Loucy (cell line): ENCODE data around the gene OLFM1.

Experiments
- H2AFZ ChIP-seq: fragments of 200-600 bp; sonication (generic); 2 replicates; pipeline ENCODE4 v1.6.0; 2016; ENCODE audit warnings: antibody characterized with exemption, mild to moderate bottlenecking, low read length, moderate library complexity
- H3F3A ChIP-seq: fragments of 200-600 bp; 2 replicates; pipeline ENCODE4 v1.6.0; 2016; ENCODE audit warnings: antibody characterized with exemption, low read depth, mild to moderate bottlenecking
- H3K27me3 ChIP-seq: fragments of 200-600 bp; sonication (generic); 2 replicates; pipeline ENCODE4 v1.6.1; 2014; ENCODE audit warnings: low read length, mild to moderate bottlenecking; ENCODE audit not compliant: insufficient read depth, poor library complexity, severe bottlenecking
- H3K36me3 ChIP-seq: fragments of 200-600 bp; sonication (generic); 2 replicates; pipeline ENCODE4 v1.6.1; 2016; ENCODE audit warnings: low read length; ENCODE audit not compliant: insufficient read depth
- H3K4me1 ChIP-seq: fragments of 200-600 bp; sonication (generic); 2 replicates; pipeline ENCODE4 v1.5.1; 2014; ENCODE audit warnings: low read length, mild to moderate bottlenecking; ENCODE audit not compliant: insufficient read depth, poor library complexity, severe bottlenecking
- H3K4me2 ChIP-seq: fragments of 200-600 bp; sonication (generic); 2 replicates; pipeline ENCODE4 v1.6.0; 2014; ENCODE audit warnings: antibody characterized with exemption, low read length, low read depth, mild to moderate bottlenecking; ENCODE audit not compliant: poor library complexity, severe bottlenecking
- H3K4me3 ChIP-seq: fragments of 200-600 bp; sonication (generic); 2 replicates; pipeline ENCODE4 v1.5.1; 2014; ENCODE audit warnings: low read length, mild to moderate bottlenecking, mixed read lengths; ENCODE audit not compliant: poor library complexity, severe bottlenecking
- H3K79me2 ChIP-seq: fragments of 200-600 bp; sonication (generic); 2 replicates; pipeline ENCODE4 v1.6.1; 2014; ENCODE audit warnings: low read length; ENCODE audit not compliant: insufficient read depth
- H3K9ac ChIP-seq: fragments of 200-600 bp; sonication (generic); 2 replicates; pipeline ENCODE4 v1.6.0; 2014; ENCODE audit warnings: mild to moderate bottlenecking, low read depth, low read length, moderate library complexity; ENCODE audit not compliant: poor library complexity, severe bottlenecking
- H3K9me2 ChIP-seq: fragments of 200-600 bp; sonication (generic); replicated peaks from 2 replicates; pipeline ENCODE4 v1.6.1; 2016; ENCODE audit warnings: low read depth, low read length, mixed read lengths
- H3K9me3 ChIP-seq: fragments of 200-600 bp; sonication (generic); 2 replicates; pipeline ENCODE4 v1.6.1; 2014; ENCODE audit warnings: mild to moderate bottlenecking, antibody characterized with exemption, low read length, low read depth; ENCODE audit not compliant: insufficient read depth
- H4K20me1 ChIP-seq: fragments of 200-600 bp; sonication (generic); 2 replicates; pipeline ENCODE4 v1.6.0; 2014; ENCODE audit warnings: antibody characterized with exemption, low read length, mild to moderate bottlenecking; ENCODE audit not compliant: insufficient read depth, poor library complexity, severe bottlenecking
- EZH2phosphoT487 ChIP-seq: fragments of 200-600 bp; IDR thresholded peaks from 2 replicates; pipeline ENCODE4 v1.6.1; 2018; ENCODE audit warnings: antibody characterized with exemption, mild to moderate bottlenecking, moderate library complexity, borderline replicate concordance
- TF ChIP-seq, protein P1 (sequence below): fragments of 200-600 bp; sonication (generic); conservative IDR thresholded peaks from 2 replicates; pipeline ENCODE4 v1.5.1; 2014; ENCODE audit warnings: mild to moderate bottlenecking, antibody characterized with exemption, low read length

OLFM1 gene

DNA sequence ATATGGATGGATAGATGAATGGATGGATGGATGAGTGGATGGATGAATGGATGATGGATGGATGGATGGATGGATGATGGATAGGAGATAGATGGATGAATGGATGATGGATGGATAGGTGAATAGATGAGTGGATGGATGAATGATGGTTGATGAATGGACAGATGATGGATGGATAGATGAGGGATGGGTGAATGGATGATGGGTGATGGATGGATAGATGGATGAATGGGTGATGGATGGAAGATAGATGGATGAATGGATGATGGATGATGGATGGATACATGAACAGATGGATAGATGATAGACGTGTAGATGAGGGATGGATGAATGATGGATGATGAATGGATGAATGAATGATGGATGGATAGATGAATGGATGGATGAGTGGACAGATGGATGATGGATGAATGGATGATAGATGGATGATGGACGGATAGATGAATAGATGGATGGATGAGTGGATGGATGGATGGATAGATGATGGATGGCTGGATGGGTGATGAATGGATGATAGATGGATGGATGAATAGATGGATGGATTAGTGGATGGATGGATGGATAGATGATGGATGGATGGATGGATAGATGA lies 53.8 kb downstream of the OLFM1 start:
- H3K9me3 ChIP-seq, result peaks cover 11% of the 10 kb centered on the region; the same call in 1 of the 2 replicates
- no peaks in the 10 kb centered on the region for H3K4me1 ChIP-seq
- no peaks in the 10 kb centered on the region for H4K20me1 ChIP-seq
- no peak overlapping the region for H3K4me3 ChIP-seq
- no peaks in the 10 kb centered on the region for H3K79me2 ChIP-seq
- H3K27me3 ChIP-seq, result no peaks in the 10 kb centered on the region
- H2AFZ ChIP-seq, result no peak overlapping the region
- H3F3A ChIP-seq, result no peaks in the 10 kb centered on the region
- no peaks in the 10 kb centered on the region for H3K36me3 ChIP-seq
- H3K9ac ChIP-seq, result no peak overlapping the region
- no peak for TF ChIP-seq EZH2phosphoT487
- TF ChIP-seq, protein P1, sequence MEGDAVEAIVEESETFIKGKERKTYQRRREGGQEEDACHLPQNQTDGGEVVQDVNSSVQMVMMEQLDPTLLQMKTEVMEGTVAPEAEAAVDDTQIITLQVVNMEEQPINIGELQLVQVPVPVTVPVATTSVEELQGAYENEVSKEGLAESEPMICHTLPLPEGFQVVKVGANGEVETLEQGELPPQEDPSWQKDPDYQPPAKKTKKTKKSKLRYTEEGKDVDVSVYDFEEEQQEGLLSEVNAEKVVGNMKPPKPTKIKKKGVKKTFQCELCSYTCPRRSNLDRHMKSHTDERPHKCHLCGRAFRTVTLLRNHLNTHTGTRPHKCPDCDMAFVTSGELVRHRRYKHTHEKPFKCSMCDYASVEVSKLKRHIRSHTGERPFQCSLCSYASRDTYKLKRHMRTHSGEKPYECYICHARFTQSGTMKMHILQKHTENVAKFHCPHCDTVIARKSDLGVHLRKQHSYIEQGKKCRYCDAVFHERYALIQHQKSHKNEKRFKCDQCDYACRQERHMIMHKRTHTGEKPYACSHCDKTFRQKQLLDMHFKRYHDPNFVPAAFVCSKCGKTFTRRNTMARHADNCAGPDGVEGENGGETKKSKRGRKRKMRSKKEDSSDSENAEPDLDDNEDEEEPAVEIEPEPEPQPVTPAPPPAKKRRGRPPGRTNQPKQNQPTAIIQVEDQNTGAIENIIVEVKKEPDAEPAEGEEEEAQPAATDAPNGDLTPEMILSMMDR, result no peak
- H3K4me2 ChIP-seq, result no peak overlapping the region
- H3K9me2 ChIP-seq, result no peaks in the 10 kb centered on the region

DNA sequence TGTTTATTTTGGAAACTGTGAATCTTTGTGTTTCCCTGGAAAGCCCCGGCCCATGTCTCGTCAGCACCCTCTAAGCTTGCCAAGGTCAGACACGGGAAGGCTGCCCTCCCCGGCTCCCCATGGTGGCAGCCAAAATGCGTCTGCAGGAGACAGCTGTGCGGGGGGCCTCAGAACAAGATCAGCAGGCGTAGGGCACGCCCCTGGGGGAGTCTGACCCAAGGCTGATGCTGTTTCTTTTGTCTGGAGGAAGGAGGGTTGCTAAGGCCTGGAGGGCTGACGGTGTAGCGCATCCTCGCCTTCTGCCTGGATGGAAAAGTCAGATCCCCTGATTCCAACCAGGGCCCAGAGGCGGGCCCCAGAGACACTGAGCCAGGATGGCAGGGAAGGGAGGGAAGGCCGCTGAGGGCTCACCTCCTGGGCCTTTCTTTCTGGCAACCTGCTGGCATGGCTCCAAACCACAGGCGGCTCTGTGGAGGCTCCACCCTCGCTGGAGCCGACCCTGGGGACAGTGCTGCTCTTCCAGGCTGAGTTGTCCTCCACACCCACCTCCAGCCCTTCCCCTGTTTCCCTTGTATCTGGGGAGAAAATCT lies 57.2 kb downstream of the OLFM1 start:
- H2AFZ ChIP-seq, result no peak overlapping the region
- H3K4me2 ChIP-seq, result no peak overlapping the region
- H3K9me2 ChIP-seq, result no peaks in the 10 kb centered on the region
- peaks cover 16% of the 10 kb centered on the region; the same call in 1 of the 2 replicates for H3K9me3 ChIP-seq
- no peaks in the 10 kb centered on the region for H3K27me3 ChIP-seq
- H3K4me1 ChIP-seq, result no peaks in the 10 kb centered on the region
- no peaks in the 10 kb centered on the region for H3K79me2 ChIP-seq
- H3F3A ChIP-seq, result no peaks in the 10 kb centered on the region
- H3K4me3 ChIP-seq, result no peak overlapping the region
- H4K20me1 ChIP-seq, result no peaks in the 10 kb centered on the region
- no peak for TF ChIP-seq EZH2phosphoT487
- TF ChIP-seq, protein P1, result no peak
- H3K9ac ChIP-seq, result no peak overlapping the region
- no peaks in the 10 kb centered on the region for H3K36me3 ChIP-seq

DNA sequence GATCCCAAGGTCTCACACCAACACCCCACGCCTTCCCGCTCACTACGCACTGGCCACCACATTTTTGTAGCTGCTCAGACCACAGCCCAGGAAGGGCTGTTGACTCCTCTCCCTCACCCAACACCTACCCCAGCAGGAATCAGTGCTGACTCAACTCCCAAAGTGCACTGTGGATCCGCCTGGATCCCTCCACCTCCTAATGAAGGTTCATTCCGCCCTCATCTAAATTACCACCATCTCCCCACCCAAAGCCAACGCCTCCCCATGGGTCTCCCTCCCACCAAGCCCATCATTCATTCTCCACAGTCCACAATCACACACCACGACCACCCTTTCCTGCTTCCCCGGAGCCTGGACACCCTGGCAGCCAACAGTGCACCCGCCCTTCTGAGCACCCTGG lies 57.8 kb downstream of the OLFM1 start:
- Histone ChIP-seq H3K9me2 (no peaks in the 10 kb centered on the region), H3K79me2 (no peaks in the 10 kb centered on the region), H3K4me2 (no peak overlapping the region), H3K4me3 (no peak overlapping the region), H4K20me1 (no peaks in the 10 kb centered on the region), H2AFZ (no peak overlapping the region), H3K4me1 (no peaks in the 10 kb centered on the region), H3K9ac (no peak overlapping the region), H3F3A (no peaks in the 10 kb centered on the region), H3K36me3 (no peaks in the 10 kb centered on the region), H3K27me3 (no peaks in the 10 kb centered on the region), H3K9me3 (peaks cover 13% of the 10 kb centered on the region; the same call in 1 of the 2 replicates)
- TF ChIP-seq, protein P1, result no peak
- no peak for TF ChIP-seq EZH2phosphoT487
